GM04503 (cell line): ENCODE results near the gene SEMA5A.
A peak's percentile ranks its signal among the peaks of the same experiment; 100 is the strongest.

Source experiments
- DNase-seq: peaks from one replicate; pipeline ENCODE4 v3.0.0-alpha.2; 2012; ENCODE audit warnings: low read depth

The SEMA5A gene

GRCh38 chr5:9515436-9515835 lies 30.4 kb downstream of the SEMA5A start:
- no peak for DNase-seq

GRCh38 chr5:9514968-9515367 lies 30.9 kb downstream of the SEMA5A start:
- no peak for DNase-seq

- no peak for DNase-seq
Measured at GRCh38 chr5:9513827-9514226, 32.0 kb downstream of the SEMA5A start.

GRCh38 chr5:9512457-9512856 lies 33.4 kb downstream of the SEMA5A start:
- DNase-seq: no peak

- peak; percentile 80 for DNase-seq
Measured at GRCh38 chr5:9507974-9508373, 37.9 kb downstream of the SEMA5A start.

- DNase-seq: no peak
Measured at GRCh38 chr5:9505225-9505624, 40.6 kb downstream of the SEMA5A start.

GRCh38 chr5:9502864-9503263 lies 43.0 kb downstream of the SEMA5A start:
- no peak for DNase-seq

- DNase-seq: no peak
Measured at GRCh38 chr5:9502050-9502834, 43.6 kb downstream of the SEMA5A start.

GRCh38 chr5:9500625-9501024 lies 45.2 kb downstream of the SEMA5A start:
- no peak for DNase-seq

- DNase-seq: no peak
Measured at GRCh38 chr5:9500193-9500592, 45.7 kb downstream of the SEMA5A start.

GRCh38 chr5:9499498-9499876 lies 46.4 kb downstream of the SEMA5A start:
- DNase-seq: no peak

- no peak for DNase-seq
Measured at GRCh38 chr5:9498541-9499497, 47.1 kb downstream of the SEMA5A start.

GRCh38 chr5:9497347-9497746 lies 48.5 kb downstream of the SEMA5A start:
- DNase-seq: no peak

GRCh38 chr5:9496801-9497200 lies 49.1 kb downstream of the SEMA5A start:
- no peak for DNase-seq

GRCh38 chr5:9495121-9495520 lies 50.8 kb downstream of the SEMA5A start:
- DNase-seq: no peak

GRCh38 chr5:9494301-9494700 lies 51.6 kb downstream of the SEMA5A start:
- DNase-seq: no peak

- DNase-seq: no peak
Measured at GRCh38 chr5:9490494-9491097, 55.3 kb downstream of the SEMA5A start.

GRCh38 chr5:9483779-9484178 lies 62.1 kb downstream of the SEMA5A start:
- no peak for DNase-seq

GRCh38 chr5:9483243-9483642 lies 62.6 kb downstream of the SEMA5A start:
- no peak for DNase-seq

GRCh38 chr5:9482381-9482780 lies 63.5 kb downstream of the SEMA5A start:
- DNase-seq: no peak

- DNase-seq: no peak
Measured at GRCh38 chr5:9480499-9480898, 65.4 kb downstream of the SEMA5A start.

GRCh38 chr5:9479990-9480389 lies 65.9 kb downstream of the SEMA5A start:
- no peak for DNase-seq

GRCh38 chr5:9479361-9479760 lies 66.5 kb downstream of the SEMA5A start:
- peak; percentile 78 for DNase-seq
